VCaP (cell line): Measurements from ENCODE around the gene SYT6.

Experiments
- H3K27ac ChIP-seq: fragments of 450-650 bp; 2 replicates; pipeline ENCODE4 v1.5.1; 2017
- TF ChIP-seq, protein P1 (sequence below): fragments of 450-650 bp; conservative IDR thresholded peaks from 2 replicates; pipeline ENCODE4 v1.5.1; 2017; ENCODE audit warnings: mild to moderate bottlenecking, moderate library complexity

Gene SYT6

DNA sequence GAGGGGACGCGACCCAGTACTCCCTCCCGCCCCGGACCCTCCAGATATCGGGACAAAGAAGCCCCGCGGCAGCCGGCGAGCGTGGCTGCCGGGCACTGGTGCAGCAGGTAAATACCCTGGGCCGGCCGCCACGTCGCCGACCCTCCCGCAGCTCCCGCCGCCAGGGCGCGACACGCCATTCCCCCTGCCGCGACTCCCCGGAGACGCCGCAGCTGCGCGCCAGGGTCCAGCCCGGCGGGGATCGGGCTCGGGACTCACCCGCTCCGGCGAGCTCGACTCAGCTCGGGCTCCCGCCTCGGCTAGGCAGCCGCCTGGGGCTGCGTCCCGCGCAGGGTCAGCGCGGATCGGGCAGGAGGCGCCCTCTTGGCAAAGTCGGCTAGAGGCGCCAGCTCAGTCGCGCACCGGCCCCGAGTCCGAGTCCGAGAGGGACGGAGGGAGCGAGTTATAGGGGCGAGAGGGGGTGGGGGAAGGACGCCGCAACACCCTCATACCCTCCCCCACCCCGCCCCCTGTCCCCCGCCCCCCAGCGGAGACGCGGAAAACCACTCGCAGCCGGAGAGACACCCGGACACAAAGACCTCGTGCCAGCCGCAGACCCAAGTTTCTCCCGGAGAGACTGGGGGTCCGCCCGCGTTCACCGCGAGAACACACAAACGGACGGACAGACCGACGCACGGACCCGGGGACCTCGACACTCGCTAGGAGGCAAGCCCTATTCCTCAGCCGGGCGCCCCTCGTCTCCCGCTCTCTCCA is 985 bp downstream of the SYT6 start:
- H3K27ac ChIP-seq, result no peak overlapping the region
- TF ChIP-seq, protein P1, sequence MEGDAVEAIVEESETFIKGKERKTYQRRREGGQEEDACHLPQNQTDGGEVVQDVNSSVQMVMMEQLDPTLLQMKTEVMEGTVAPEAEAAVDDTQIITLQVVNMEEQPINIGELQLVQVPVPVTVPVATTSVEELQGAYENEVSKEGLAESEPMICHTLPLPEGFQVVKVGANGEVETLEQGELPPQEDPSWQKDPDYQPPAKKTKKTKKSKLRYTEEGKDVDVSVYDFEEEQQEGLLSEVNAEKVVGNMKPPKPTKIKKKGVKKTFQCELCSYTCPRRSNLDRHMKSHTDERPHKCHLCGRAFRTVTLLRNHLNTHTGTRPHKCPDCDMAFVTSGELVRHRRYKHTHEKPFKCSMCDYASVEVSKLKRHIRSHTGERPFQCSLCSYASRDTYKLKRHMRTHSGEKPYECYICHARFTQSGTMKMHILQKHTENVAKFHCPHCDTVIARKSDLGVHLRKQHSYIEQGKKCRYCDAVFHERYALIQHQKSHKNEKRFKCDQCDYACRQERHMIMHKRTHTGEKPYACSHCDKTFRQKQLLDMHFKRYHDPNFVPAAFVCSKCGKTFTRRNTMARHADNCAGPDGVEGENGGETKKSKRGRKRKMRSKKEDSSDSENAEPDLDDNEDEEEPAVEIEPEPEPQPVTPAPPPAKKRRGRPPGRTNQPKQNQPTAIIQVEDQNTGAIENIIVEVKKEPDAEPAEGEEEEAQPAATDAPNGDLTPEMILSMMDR, result peak; percentile 36

DNA sequence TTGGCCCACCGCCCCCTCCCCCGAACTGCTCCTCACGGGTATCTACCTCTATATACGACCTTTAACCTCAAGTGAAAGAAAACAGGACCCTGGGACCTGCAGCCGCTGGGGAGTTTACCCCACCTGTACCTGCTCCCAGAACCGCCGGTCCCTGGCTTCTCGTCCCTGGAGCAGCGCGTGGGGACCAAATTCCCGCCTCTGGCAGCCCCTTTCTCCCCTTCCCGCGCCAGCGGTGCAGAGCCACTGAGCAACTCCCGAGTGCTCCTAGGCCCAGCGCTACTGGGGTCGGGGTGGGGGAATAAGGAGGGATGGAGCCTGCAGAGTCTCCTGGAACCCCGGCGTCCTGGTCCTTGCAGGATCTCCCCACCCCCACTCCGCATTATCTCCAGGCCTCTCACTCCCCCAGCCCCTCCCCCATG is 1.6 kb downstream of the SYT6 start:
- H3K27ac ChIP-seq, result no peak overlapping the region

DNA sequence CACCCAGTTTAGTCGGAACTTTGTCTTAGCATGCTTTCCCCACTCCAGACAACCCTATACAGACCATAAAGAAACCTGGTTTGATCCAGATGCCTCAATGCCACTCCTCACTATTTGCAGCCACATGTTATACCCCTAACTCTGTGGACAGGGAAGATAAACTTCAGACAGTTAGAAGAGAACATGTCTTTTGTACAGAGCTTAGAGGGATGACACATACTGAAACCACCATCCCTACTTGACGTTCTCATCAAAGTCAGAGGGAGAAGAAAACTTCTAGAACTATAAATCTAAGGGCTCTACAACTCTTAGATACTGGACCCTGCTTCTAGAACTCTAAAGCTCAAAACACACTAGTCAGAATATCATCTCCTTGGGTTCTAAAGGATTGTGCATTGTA is 3.7 kb downstream of the SYT6 start:
- TF ChIP-seq, protein P1, result no peak
- no peak overlapping the region for H3K27ac ChIP-seq

More for the DNA sequence above, 1.6 kb downstream of the SYT6 start:
- TF ChIP-seq, protein P1, result no peak

DNA sequence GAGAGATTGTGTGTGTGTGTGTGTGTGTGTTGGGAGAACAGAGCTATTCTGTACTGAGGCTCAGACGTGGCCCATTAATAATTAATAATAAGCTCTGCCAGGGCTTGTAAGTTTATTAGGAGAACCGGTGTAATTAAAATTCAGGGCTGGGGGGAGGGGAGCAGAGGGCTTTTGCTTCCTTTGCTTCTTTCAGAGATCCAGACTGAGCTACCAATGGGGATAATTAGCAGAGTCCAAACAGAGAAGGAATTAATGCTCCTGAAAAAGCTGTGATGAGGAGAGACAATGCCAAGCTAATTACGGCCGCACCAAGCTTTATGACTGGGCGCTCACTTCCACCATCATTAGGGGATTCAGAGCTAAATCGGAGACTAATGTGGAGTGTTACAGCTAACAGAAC is 4.5 kb downstream of the SYT6 start:
- H3K27ac ChIP-seq, result no peak overlapping the region
- TF ChIP-seq, protein P1, result no peak

DNA sequence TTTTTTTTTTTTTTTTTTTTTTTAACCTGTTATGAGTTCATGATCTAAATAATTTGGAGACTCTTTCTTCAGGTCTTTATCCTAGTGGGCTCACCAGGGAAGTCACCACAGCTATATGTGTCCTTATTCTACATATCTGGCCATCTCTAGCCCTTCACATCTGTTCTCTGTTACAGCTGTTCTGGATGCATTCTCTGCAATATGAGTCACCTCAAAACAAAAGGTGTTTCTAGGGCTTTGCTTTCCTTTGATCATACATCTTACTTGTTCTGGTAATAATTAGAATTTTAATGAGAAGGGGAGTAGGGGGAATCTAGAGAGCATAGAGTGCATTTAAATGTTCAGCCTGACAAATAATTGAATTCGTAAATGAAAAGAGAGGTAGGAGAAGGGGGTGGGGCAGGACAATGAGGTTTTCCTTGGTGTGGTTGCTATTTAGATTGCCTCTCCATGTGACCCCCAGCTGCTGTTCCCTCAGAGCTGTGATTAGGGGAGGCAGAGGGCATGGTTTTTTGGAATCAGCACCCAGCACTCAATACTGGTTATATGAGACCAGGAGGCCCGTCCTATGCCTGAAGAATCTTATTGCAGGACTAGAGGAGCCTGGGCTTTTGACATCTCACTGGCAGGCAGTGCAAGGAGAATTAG is 8.0 kb downstream of the SYT6 start:
- H3K27ac ChIP-seq, result no peak overlapping the region
- TF ChIP-seq, protein P1, result no peak

DNA sequence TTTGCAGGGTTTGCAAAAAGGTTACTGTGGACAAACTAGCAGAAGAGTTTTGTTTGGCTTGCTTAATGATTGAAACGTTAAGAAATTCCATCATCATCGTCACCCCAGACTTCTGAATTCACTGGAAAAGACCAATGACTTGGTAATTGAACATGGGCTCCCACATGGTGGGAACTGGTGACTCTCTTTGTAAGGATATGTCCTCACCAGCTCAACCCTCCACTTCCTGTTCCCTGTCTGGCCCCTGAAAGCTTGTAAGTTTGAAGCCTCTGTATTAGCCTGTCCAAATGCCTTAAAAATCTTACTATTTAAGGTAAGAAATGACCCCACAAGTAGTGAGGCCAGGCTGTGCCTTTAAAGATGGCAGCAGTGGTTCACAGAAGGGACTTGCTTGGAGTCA is 9.7 kb downstream of the SYT6 start:
- TF ChIP-seq, protein P1, result no peak
- H3K27ac ChIP-seq, result no peak overlapping the region

DNA sequence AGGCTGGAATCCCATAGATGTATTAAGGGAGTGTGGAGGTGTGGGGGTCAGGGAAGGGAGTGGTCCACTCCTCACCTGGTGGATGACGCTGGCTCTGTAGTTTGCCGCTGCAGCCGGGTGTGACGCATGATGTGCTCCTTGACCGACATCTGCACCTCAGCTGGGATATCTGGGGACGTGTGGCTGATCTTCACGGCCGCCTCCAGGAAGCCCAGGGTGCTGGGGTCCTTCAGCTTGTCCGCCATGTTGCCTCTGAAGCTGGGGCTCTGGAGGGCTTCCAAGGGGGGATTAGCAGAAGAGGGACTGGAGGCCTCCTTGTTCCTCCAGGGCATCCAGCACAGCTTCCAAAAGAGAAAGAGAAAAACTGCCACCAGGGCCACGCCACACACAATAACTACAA is 14.1 kb downstream of the SYT6 start:
- TF ChIP-seq, protein P1, result no peak
- H3K27ac ChIP-seq, result no peak overlapping the region
